ENCODE data around the gene TOPAZ1.

- TF ChIP-seq POLR2A (IDR thresholded peaks at IDR 0.05; ENCODE audit: low read length) (no peak), GATA1 (IDR thresholded peaks at IDR 0.05; ENCODE audit: low read depth, low read length) (no peak)
These were observed 88.3 kb downstream of the TOPAZ1 start for GRCh38 chr3:44329946-44330345.
